Hematopoietic multipotent progenitor cell treated with erythropoietin and hydrocortisone succinate and interleukin-3 and kit ligand, for 6 days (in vitro differentiated cells): ENCODE measurements around the gene PCDHGB5.
"Not testable (repeated sequence)": the region's sequence is repeated elsewhere in the genome, so short reads cannot be mapped to it uniquely, and the experiment has no call there.

ENCODE experiments used
- DNase-seq: peaks from one replicate; pipeline ENCODE4 v3.0.0-alpha.2; 2015

Gene PCDHGB5

GRCh38 chr5:141382469-141383294, 15.1 kb upstream of the PCDHGB5 start, which contains the start of gene PCDHGA7:
Gene PCDHGA7, plus strand, starts transcription at chr5:141382742. Its CDS starts 158 bp downstream, at chr5:141382900.
- DNase-seq, result peak; percentile 12

- DNase-seq, result no peak
These were observed 14.4 kb upstream of the PCDHGB5 start for GRCh38 chr5:141383345-141383744.

GRCh38 chr5:141384471-141385267, 13.1 kb upstream of the PCDHGB5 start:
- DNase-seq, result no peak

- peak; percentile 39 for DNase-seq
These were observed 10.0 kb upstream of the PCDHGB5 start, which contains the start of gene PCDHGB4 for GRCh38 chr5:141387557-141388311. Gene PCDHGB4, plus strand, starts transcription at chr5:141387698. Its CDS starts 187 bp downstream, at chr5:141387885.

GRCh38 chr5:141388661-141389060, 9.1 kb upstream of the PCDHGB5 start:
- DNase-seq, result no peak

GRCh38 chr5:141389153-141390042, 8.3 kb upstream of the PCDHGB5 start:
- DNase-seq, result no peak

GRCh38 chr5:141392429-141393198, 5.1 kb upstream of the PCDHGB5 start, which contains the start of gene PCDHGA8:
Gene PCDHGA8, plus strand, starts transcription at chr5:141392633. Its CDS starts 181 bp downstream, at chr5:141392814.
- DNase-seq, result no peak

GRCh38 chr5:141393267-141393666, 4.5 kb upstream of the PCDHGB5 start:
- no peak for DNase-seq

GRCh38 chr5:141394401-141395187, 3.2 kb upstream of the PCDHGB5 start:
- DNase-seq, result not testable (repeated sequence)

GRCh38 chr5:141398608-141399007, 861 bp downstream of the PCDHGB5 start:
- DNase-seq, result no peak

- no peak for DNase-seq
These were observed 2.0 kb downstream of the PCDHGB5 start for GRCh38 chr5:141399555-141400258.

- DNase-seq, result peak; percentile 45
These were observed 5.0 kb downstream of the PCDHGB5 start, which contains the start of gene PCDHGA9 for GRCh38 chr5:141402553-141403243. Gene PCDHGA9, plus strand, starts transcription at chr5:141402778. Its CDS starts 175 bp downstream, at chr5:141402953.

GRCh38 chr5:141403387-141403786, 5.6 kb downstream of the PCDHGB5 start:
- no peak for DNase-seq

GRCh38 chr5:141407790-141408505, 10.2 kb downstream of the PCDHGB5 start, which contains the start of gene PCDHGB6:
Gene PCDHGB6, plus strand, starts transcription at chr5:141408021. Its CDS starts 182 bp downstream, at chr5:141408203.
- DNase-seq, result peak; percentile 44

- no peak for DNase-seq
These were observed 12.0 kb downstream of the PCDHGB5 start for GRCh38 chr5:141409598-141410306.

GRCh38 chr5:141411575-141411974, 13.8 kb downstream of the PCDHGB5 start:
- no peak for DNase-seq
